DMS79 (cell line): ENCODE data around the gene NEK1.
"Not testable (repeated sequence)": the region's sequence is repeated elsewhere in the genome, so short reads cannot be mapped to it uniquely, and the experiment has no call there.

Experiments used
- DNase-seq: peaks from one replicate; lab custom pipeline; 2025; lab: John Stamatoyannopoulos, UW

Gene NEK1

DNA sequence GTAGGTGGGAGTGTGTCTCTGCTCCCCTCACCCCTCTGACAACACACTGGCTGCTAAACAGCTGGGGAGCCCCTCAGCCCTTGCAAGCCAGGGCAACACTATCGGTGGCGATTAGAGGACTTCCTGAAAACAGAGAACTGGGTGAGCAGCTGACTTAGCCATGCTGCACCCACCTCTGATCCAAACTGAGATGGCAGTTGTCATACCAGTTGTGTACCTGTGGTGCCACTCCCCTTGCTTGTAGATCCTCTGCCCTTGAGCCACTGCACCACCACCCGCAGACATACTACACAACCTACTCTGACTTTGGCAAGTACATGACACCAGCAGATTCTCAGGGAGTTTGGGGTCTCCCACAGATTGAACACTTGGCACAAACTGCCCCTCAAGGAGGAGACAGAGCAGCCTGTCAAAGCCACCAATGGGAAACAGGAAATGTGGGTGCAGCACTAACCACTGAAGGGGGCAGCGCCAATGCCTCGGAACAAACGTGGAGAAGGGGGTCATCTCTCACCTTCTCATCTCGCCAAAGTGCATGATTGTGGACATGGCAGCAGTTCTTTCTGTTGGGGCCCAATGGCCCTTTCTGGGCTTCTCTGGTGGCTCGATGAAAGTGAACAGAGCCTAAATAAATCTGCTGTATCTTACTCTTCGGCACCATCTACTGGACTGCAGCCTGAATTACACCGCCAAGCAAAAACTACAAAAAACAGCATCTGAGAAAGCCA is 119.8 kb downstream of the NEK1 start:
- no peak for DNase-seq

- DNase-seq: no peak
These were observed 121.2 kb downstream of the NEK1 start for GRCh38 chr4:169491211-169491610.

DNA sequence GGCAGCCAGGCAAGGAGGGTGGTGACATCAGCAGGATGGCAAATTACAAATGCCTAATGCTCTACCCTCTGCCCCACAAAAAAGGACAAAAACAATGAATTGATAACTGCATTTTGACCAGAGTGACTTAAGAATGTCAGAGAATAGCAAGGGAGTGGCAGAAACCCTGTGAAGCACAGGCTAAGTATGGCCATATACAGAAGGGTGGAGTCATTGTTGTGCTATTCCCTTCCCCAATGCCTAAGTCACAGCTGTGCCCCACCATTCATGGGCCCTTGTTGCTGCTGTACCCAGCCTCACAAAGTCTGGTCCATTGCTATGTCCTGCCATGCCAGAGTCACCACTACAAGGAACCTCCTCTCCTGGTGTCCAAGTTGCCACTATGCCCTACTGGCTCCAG is 123.1 kb downstream of the NEK1 start:
- DNase-seq: no peak

- DNase-seq: no peak
These were observed 126.3 kb downstream of the NEK1 start for GRCh38 chr4:169485791-169486742.

- no peak for DNase-seq
These were observed 127.3 kb downstream of the NEK1 start for GRCh38 chr4:169485086-169485485.

DNA sequence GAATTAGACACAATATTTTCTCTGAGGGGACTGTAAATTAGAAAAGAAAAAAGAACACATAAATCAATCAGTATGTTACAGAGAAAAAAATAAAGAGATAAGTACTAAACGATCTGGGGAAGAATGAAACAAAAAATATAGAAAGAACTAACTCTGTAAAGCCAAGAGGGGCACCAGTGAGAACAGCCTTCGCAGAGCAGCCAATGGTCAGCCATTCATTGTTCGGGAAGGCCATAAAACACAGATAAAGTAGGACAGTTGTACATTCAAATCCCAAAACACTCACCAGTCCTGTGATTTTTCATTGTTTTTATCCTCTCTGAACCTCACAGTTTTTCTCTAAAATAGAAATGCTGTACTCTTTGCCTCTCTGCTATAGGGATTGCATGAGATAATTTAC is 127.9 kb downstream of the NEK1 start:
- DNase-seq: no peak

DNA sequence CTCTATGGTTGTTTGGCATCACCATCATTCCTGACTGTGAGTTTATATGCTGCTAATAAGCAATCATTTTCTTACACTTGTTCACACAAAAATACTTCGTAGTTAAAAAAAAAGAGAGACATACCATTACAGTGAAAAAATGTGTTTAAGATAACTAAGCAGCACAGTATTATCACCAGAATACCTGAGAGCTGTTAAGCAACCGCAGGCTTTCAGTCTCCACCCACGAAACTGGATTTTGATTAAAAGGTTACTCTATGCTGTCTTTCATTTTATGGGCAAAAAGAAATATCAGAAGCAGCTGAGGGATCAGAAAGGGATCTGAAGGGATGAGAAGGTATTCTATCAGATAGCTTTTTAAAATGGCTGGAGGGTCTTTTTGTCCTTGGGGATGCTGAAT is 148.3 kb downstream of the NEK1 start:
- no peak for DNase-seq

DNA sequence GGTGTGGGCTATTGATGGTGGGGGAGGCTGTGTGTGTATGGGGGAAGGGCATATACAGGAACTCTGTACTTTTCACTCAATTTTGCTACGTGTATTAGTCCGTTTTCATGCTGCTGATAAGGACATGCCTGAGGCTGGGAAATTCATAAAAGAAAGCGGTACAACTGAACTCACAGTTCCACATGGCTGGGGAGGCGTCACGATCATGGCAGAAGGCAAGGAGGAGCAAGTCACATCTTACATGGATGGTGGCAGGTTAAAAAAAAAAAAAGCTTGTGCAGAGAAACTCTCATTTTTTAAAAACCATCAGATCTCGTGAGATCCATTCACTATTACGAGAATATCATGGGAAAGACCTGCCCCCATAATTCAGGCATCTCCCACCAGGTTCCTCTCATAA is 152.3 kb downstream of the NEK1 start:
- DNase-seq: no peak

DNA sequence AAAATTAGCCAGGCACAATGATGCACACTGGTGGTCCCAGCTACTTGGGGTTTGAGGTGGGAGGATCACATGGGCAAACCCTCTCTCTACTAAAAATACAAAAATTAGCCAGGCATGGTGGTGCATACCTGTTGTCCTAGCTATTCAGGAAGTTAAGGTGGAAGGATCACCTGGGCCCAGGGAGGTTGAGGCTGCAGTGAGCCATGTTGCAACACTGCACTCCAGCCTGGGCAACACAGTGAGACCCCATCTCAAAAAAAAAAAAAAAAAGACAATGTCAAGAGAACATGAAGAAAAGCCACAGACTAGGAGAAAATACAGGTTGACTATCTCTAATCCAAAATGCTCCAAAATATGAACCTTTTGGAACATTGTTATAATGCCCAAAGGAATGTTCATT is 153.8 kb downstream of the NEK1 start:
- no peak for DNase-seq

- not testable (repeated sequence) for DNase-seq
These were observed 159.7 kb downstream of the NEK1 start for GRCh38 chr4:169452644-169453043.

DNA sequence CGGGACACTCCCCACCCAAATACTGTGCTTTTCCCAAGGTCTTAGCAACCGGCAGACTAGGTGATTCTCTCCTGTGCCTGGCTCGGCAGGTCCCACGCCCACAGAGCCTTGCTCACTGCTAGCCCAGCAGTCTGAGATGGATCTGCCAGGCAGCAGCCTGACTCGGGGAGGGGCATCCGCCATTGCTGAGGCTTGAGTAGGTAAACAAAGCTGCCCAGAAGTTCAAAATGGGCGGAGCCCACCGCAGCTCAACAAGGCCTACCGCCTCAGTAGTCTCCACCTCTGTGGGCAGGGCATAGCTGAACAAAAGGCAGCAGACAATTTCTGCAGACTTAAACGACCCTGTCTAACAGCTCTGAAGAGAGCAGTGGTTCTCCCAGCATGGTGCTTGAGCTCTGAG is 163.4 kb downstream of the NEK1 start:
- not testable (repeated sequence) for DNase-seq

GRCh38 chr4:169446824-169447223 is 165.6 kb downstream of the NEK1 start:
- DNase-seq: no peak

GRCh38 chr4:169443748-169444147 is 168.6 kb downstream of the NEK1 start:
- no peak for DNase-seq

GRCh38 chr4:169440446-169440845 is 171.9 kb downstream of the NEK1 start:
- no peak for DNase-seq

DNA sequence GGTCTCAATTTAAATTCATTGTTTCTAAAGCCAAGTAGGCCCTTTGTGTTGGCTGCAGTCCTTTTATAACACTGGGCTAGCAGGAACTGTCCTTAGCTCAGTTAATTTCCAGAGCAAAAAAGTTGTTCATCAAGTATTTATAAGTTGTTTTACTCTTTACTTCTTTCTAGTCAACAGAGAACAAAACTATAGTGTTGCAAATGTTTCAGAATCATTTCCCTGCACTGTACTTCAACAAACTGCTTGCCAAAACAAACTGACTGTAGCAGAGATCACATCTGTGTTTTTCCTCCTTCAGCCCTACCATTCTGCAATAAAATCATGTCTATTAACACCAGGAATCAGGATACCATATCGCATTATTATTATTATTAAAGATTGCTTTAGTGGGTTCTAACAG is 173.1 kb downstream of the NEK1 start:
- DNase-seq: no peak

DNA sequence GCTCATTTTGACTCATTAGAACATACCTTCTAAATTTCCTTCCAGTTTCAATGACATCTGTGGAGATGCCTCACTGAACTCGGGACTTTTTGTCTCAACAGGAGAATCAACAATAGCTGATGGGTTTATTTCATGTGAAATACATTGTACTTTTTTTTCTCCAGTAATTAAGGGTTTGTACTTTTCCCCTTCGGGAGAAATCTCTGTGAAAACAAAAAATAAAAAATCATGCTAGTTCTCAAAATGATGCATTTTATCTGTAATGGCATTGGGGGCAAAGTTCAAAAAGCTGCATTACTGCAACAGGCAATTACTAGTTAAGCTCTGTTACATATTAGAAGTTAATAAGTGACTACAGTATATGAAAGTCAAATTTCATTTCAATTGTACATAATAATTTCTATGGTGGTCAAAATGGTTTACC is 174.3 kb downstream of the NEK1 start:
- no peak for DNase-seq

GRCh38 chr4:169437299-169438047 is 174.9 kb downstream of the NEK1 start:
- DNase-seq: no peak

DNA sequence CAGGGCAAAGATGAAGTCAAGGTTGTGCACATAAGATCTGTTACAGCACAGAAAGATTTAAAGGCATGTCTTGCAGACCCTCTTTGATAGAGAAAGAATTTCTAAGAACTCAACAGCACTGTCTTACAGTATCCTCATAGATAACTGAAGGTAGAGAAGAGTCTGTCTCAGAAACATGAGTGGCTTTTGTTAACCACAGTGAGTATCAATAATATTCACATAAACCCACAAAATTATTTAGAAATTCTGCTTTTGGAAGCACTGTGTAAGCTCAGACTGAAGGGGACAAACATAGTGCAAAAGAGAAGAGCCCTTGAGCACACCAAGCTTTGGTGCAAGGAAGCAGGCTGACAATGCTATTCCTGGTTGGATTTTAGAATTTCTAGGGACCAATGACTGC is 175.6 kb downstream of the NEK1 start:
- no peak for DNase-seq

- no peak for DNase-seq
These were observed 184.0 kb downstream of the NEK1 start for GRCh38 chr4:169428376-169428775.

DNA sequence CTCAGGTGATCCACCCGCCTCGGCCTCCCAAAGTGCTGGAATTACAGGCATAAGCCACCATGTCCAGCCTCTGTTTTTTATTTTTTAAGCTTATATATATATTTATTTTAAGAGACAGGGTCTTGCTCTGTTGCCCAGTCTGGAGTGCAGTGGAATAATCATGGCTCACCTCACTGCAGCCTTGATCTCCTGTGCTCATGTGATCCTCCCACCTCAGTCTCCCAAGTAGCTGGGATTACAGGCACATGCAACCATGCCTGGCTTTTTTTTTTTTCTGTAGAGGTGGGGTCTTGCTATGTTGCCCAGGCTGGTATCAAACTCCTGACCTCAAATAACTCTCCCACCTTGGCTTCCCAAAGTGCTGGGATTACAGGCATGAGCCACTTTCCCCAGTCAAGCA is 184.7 kb downstream of the NEK1 start:
- not testable (repeated sequence) for DNase-seq

- DNase-seq: no peak
These were observed 192.1 kb downstream of the NEK1 start for GRCh38 chr4:169420291-169420690.

DNA sequence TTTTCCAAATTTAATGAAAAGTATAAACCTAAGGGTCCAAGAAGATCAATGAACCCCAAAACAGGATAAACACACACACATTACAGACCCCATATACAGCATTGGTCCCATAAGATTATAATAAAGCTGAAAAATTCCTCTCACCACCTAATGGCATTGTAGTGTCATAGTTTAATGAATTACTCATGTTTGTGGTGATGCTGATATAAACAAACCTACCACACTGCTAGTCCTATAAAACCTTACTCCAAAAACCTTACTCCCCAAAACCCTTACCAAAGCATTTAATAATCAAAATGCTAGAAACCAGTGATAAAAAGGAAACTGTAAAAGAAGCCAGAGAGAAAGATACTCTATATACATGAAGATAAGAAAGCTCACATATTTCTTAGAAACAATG is 193.5 kb downstream of the NEK1 start:
- no peak for DNase-seq
